Activated CD8-positive, alpha-beta memory T cell treated with anti-CD3 and anti-CD28 coated beads for 24 hours (primary cell): ENCODE measurements around the gene GRM3.

ENCODE experiments used
- DNase-seq: peaks from one replicate; pipeline ENCODE4 v3.0.0-alpha.2; 2020

Gene GRM3

DNA sequence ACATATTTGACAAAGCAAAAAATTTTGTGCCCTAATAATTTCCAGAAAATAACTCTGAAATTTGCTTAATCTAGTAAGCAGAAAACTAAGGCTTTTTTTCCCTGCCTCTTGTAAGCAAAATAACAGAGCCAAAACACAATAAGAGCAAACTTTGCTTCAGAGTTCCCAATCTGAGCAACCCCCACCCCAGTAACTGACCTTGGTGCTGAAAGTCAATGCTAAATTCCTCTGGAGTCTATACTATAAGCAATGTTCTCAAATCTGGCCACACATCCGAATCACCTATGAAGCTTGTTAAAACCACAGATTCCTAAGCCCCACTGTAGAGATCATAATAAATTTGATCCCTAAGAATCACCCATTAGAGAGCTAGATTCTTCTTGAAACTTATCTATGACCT lies 265.2 kb downstream of the GRM3 start:
- DNase-seq: no peak

DNA sequence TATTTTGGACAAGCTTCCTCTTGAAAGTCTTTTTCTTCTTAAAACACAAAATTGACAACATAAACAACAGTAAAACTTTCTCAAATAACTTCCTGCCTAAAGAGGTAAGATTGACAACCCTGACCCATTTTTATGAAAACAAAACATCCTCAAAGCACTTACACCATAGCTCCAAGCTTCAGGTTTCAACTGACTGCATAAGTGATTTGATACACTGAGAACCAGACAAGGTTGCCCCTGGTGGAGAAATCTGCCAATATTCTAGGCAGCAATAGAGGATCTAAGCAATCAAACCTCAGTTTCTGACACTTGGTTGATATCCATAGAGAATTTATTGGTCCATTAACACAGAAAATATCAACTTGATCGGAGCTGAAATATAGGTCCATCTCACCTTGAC lies 267.9 kb downstream of the GRM3 start:
- no peak for DNase-seq

DNA sequence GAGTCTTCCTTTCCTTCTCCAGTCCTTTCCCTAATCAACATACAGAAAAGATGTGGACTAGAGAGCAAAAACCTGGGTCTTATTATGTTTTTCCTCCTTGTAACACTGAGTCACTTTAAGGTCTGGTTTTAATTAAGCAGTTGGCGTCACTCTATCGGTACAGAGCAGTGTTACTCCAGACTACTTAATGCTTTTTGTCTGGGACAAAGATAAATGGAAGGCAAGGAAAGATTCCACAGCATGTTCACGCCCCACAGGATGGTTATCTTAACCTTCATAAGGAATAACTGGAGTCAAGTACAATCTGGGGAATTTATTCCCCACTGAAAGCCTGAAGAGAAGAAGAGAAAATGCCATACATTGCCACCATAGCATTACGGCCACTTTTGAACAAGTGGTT lies 270.0 kb downstream of the GRM3 start:
- no peak for DNase-seq
